Testis (tissue), 2 donors: ENCODE results near the gene GDF3.
"Not testable (repeated sequence)": the region's sequence is repeated elsewhere in the genome, so short reads cannot be mapped to it uniquely, and the experiment has no call there.

ENCODE experiments used
- CTCF ChIP-seq, 3 experiments: fragments of 450-650 bp in 2 of 3; fragments of 200-600 bp in 1 of 3; sonication (generic) in 1 of 3; IDR thresholded peaks; one replicate each; pipeline ENCODE4 v1.5.1; 2016 to 2019; ENCODE audit warnings: antibody characterized with exemption in 3 of 3, mild to moderate bottlenecking in 2 of 3, moderate library complexity in 1 of 3
- POLR2A ChIP-seq: fragments of 450-650 bp; IDR thresholded peaks from one replicate; pipeline ENCODE4 v1.6.1; 2017; ENCODE audit warnings: antibody characterized with exemption, mild to moderate bottlenecking, moderate library complexity

- peak in 2 of 3 experiments; percentile 20 to 29 for TF ChIP-seq CTCF (IDR thresholded peaks at IDR 0.05)
- TF ChIP-seq POLR2A, result not testable (repeated sequence)
These were observed 18.1 kb downstream of the GDF3 start for GRCh38 chr12:7677432-7677888.
